DMS 273 treated with DMSO at 0.1 percent for 48 hours (cell line): ENCODE results near the gene FRMPD3.

Experiments
- DNase-seq: peaks from one replicate; lab custom pipeline; 2025; lab: John Stamatoyannopoulos, UW

Gene FRMPD3

DNA sequence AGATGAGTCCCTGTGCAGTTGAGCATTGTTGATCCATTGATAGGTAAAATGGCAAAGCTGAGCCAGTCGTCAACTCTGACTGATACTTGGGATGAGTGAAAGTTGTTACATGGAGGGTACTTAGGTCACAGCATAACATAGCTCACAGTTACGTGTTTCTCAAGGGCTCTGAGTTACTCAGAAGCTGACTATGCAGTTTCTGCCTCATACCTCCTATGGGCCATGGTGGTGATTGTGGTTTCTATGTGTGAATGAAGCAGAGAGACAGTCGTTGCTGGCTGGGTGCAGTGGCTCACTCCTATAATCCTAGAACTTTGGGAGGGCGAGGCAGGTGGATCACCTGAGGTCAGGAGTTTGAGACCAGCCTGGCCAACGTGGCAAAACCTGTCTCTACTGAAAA, 30.8 kb downstream of the FRMPD3 start:
- DNase-seq, result no peak

DNA sequence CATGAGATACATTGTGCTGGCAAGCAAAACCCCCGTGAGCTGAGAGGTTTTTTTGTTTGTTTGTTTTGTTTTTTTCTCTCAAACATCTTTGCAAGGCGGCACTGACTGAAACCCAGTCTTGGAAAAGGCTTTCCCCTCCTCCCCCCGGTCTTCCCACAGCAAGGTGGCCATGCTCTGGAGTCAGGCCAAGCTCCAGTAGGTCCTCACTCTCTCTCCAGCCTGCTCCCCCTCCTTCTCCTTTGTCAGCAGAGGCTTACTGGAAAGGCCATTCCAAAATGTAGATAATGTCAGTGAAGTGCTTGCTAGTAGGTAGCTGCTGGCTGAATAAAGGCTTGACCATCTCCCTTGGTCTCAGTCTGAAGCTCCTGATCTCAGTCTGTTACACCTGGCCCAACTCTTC, 32.6 kb downstream of the FRMPD3 start:
- no peak for DNase-seq

DNA sequence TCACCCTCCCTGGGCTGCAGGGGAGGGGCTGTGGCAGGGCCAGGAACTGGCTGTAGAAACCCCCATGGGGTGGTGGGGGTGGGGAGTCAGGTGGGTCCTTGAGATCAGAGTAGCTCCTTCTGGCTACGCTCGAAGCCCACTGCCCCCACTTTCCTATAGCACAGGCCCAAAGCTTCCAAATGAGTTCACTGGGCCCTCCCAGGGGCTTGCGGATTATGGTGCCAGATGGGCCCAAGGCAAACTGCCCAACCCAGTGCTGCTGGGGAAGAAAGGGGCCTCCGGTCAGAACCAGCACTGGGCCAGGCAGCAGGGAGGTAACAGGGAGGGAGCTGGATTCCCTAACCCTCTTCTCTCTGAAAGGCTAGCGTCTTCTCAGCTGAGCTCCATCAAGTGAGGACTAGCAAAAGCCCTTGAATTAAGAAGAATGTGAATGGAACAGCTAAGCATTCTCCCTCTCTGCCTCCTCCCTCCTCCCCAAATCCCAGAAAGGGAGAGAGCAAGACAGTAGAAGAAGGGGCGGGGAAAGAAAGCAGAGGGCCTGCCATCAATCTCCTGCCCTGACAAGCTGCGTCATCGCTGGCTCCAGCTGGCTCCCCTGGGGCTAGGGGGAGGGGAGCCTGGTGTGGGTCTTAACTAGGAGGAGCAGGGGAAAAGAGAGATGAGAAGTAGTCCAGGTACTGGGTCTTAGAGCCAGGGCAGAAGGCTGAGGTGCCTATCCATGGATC, 34.7 kb downstream of the FRMPD3 start:
- DNase-seq, result peak; percentile 71

DNA sequence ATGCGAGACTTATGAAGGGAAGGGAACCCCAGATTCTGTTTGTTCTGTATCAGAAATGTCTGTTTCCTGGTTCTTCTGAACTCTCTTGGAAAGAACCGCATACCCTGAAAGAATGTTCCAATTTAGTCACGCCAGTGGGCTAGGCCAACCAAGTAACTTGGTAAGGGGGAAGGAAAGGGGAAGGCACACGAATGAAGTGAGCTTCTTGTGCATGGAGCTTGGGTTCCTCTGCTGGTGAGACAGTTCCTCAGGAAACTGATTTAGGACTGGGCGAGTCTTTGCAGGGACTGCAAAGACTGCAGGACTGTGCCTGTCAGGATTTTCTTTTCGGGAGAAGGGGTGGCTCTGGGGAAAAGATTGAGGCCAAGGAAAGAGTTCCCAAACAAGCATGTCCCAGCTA, 35.6 kb downstream of the FRMPD3 start:
- DNase-seq, result no peak

DNA sequence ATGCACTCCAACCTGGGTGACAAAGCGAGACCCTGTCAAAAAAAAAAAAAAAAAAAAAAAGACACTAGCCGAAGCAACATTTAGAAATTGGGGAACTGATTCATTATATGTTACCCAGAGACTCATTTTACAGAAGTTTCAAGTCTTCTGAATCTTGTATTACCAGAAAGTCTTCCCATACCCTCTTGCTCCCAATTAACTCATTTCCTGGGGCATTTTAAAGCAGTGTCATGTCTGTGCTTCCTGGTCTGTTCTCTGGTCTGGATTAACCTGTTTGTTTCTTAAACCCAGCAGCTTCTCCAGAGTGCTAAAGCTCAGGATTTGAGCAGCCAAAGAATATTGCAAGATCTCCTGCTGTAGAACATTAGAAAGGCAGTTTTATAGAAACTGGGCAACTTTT, 43.7 kb downstream of the FRMPD3 start:
- DNase-seq, result no peak

DNA sequence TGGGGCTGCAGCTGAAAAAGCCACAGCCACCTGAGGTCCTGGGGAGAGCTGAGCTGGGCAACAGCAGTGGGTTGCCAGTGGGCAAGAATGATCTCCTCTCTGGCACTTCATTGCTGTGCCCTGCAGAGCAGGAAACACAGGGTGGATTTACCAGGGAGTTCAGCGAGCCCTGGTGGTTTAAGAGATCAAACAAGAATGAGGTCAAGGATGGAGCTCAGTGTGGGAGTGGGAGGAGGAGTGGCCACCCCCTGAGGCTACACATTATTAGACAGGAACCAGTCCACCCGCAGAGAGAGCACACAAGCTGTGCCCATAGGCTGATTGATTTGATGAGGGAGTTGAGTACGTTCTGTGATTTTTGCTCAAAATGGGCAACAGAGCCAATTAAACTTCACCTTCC, 47.3 kb downstream of the FRMPD3 start:
- DNase-seq, result no peak
